Heart left ventricle (tissue), 16 donors: ENCODE measurements around the gene CMIP. TPM values are rescaled to one million over a fixed set of nuclear protein-coding genes. Genes with fewer than 3 reads are reported as not detected.

ENCODE experiments used
- ATAC-seq, 4 donors: fragments of 200-7000 bp; cut with Tn5 transposase; one replicate each; pipeline ENCODE4 v1.9.1; 2020 to 2022; ENCODE audit warnings: moderate library complexity in 4 of 4, mild to moderate bottlenecking in 3 of 4, moderate number of reproducible peaks in 1 of 4
- DNase-seq, 5 donors: peaks; one replicate each; pipeline ENCODE4 v3.0.0-alpha.2; 2020
- H3K27ac ChIP-seq, 12 donors: fragments of 200-600 bp; sonication (generic) in 4 of 12; one replicate each; pipeline versions ENCODE4 v1.5.0 to v1.8.0; 2016 to 2022; ENCODE audit warnings: mild to moderate bottlenecking in 2 of 12
- H3K27me3 ChIP-seq, 9 donors: fragments of 200-600 bp; sonication (generic) in 2 of 9; one replicate each; pipeline versions ENCODE4 v1.5.1 to v1.8.0; 2016 to 2022; ENCODE audit warnings: mild to moderate bottlenecking in 3 of 9
- H3K36me3 ChIP-seq, 9 donors: fragments of 200-600 bp; sonication (generic) in 2 of 9; one replicate each; pipeline versions ENCODE4 v1.5.0 to v1.8.0; 2018 to 2022; ENCODE audit warnings: mild to moderate bottlenecking in 2 of 9
- H3K4me1 ChIP-seq, 12 donors: fragments of 200-600 bp; sonication (generic) in 4 of 12; one replicate each; pipeline versions ENCODE4 v1.5.0 to v1.8.0; 2016 to 2022; ENCODE audit warnings: mild to moderate bottlenecking in 3 of 12
- H3K4me3 ChIP-seq, 12 donors: fragments of 200-600 bp; sonication (generic) in 4 of 12; one replicate each; pipeline versions ENCODE4 v1.5.0 to v1.8.0; 2017 to 2022; ENCODE audit warnings: mild to moderate bottlenecking in 9 of 12, moderate library complexity in 4 of 12
- H3K9me3 ChIP-seq, 12 donors: fragments of 200-600 bp; sonication (generic) in 4 of 12; one replicate each; pipeline versions ENCODE4 v1.5.0 to v1.8.0; 2016 to 2022; ENCODE audit warnings: mild to moderate bottlenecking in 1 of 12
- POLR2A ChIP-seq, 2 donors: fragments of 450-650 bp; IDR thresholded peaks; one replicate each; pipeline ENCODE4 v1.6.1; 2017; ENCODE audit warnings: antibody characterized with exemption in 2 of 2, mild to moderate bottlenecking in 2 of 2, moderate library complexity in 2 of 2
- WGBS, 4 donors: extraction: QIAGEN DNeasy Blood & Tissue Kit in 2 of 4; methylation state at CpG; one replicate each; pipeline versions ENCODE4 v1.1.5 to v1.1.7; 2013 to 2018; 5-methylcytosine and 5-hydroxymethylcytosine counted together
- intact Hi-C, 10 donors: fragments of 100-400 bp; cut with DNase I; formaldehyde crosslinking; loops; one replicate each; pipeline versions ENCODE4 v1.11.1 to v1.14.2; 2022
- polyA plus RNA-seq, 2 donors: library from polyadenylated mRNA; stranded (reverse); fragments of 200-250 nt; gene quantifications; one replicate each; pipeline ENCODE4 v1.2.3, GENCODE V29; 2013
- total RNA-seq, 9 donors: library from RNA; depleted of rRNA in 2 of 9; stranded (reverse); fragments of >200 nt in 2 of 9; fragmentation: NEBNext Ultra II Directional in 3 of 9; extraction: Animal tissue kit (Norgen Biotek cat#: 25700) in 3 of 9; gene quantifications; one replicate each; pipeline versions ENCODE4 v1.1.0 to v1.2.4, GENCODE V29; 2016 to 2023
- TF ChIP-seq, protein P1 (sequence below), 12 donors: fragments of 200-600 bp; sonication (generic) in 4 of 12; IDR thresholded peaks; one replicate each; pipeline versions ENCODE4 v1.5.0 to v1.8.0; 2018 to 2022; ENCODE audit warnings: antibody characterized with exemption in 12 of 12, mild to moderate bottlenecking in 5 of 12
- donor health status: ischemic (EF 13 %, LVEDD 7.1; RV severe dilation, severe dysfunction).
- donor health status: healthy with polysubstance abuse.
- donor health status: DM: no; HTN: yes; CAD: no.
- donor health status: DM: no; HTN: no; CAD: no.
- donor health status: ischemic (EF 25% LVEDD 6.9; RV normal size, moderate dysfunction).
- donor health status: ischemic (EF 25% LVEDD 5.7; RV mildly dilated, moderate dysfunction).
- donor health status: healthy.
- donor health status: DM: yes; HTN: yes; CAD: no.
- donor health status: ischemic (EF 35%, LVEDD 5.7; RV mildly dilated, moderate dysfunction).
- donor health status: nonischemic (EF 11% LVEDD 7.7; RV severe dilation, severe dysfunction).
- donor health status: DM: yes; HTN: yes; CAD: no.
- donor health status: PGD.
- donor health status: ischemic (EF 29% LVEDD 5.4; RV normal size, mild dysfunction).
- donor health status: nonischemic (EF 23%, LVEDD 6.1; RV moderate dilation, normal function).

CMIP gene
- total and polyA plus RNA-seq, 11 donors, result 4.1 to 48.8 (median 10.6) TPM

DNA sequence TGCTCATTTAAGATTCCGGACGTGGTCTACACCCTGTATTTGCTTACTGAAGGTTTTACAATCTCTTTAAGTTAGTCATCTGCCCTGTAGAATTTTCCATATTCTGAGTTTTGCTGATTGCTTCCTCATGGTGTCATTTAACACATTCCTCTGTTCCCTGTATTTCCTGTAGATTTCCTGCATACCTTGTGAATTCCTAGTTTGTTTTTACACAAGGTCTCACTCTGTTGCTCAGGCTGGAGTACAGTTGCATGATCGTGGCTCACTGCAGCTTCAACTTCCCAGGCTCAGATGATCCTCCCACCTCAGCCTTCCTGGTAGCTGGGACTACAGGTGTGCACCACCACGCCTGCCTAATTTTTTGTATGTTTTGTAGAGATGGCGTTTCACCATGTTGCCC, 66.8 kb downstream of the CMIP start:
- intact Hi-C loops, result loop anchor here in 1 of 10 donors (5.0 kb wide), 1 partner anchor 101 kb away; no protein-coding TSS in a partner anchor
- ATAC-seq, result no peak
- H3K9me3 ChIP-seq, result no peaks in the 10 kb centered on the region
- H3K4me3 ChIP-seq, result no peak overlapping the region
- H3K4me1 ChIP-seq, result peaks cover 0 to 46% (median 25%) of the 10 kb centered on the region in 12 donors
- WGBS, 4 donors, result 94 to 96% (median 96%) methylated on average over 5 of the region's 5 CpGs
- H3K27ac ChIP-seq, result no peak overlapping the region
- H3K27me3 ChIP-seq, result no peaks in the 10 kb centered on the region
- no peaks in the 10 kb centered on the region for H3K36me3 ChIP-seq
- TF ChIP-seq POLR2A (IDR thresholded peaks at IDR 0.05), result no peak
- TF ChIP-seq, protein P1, sequence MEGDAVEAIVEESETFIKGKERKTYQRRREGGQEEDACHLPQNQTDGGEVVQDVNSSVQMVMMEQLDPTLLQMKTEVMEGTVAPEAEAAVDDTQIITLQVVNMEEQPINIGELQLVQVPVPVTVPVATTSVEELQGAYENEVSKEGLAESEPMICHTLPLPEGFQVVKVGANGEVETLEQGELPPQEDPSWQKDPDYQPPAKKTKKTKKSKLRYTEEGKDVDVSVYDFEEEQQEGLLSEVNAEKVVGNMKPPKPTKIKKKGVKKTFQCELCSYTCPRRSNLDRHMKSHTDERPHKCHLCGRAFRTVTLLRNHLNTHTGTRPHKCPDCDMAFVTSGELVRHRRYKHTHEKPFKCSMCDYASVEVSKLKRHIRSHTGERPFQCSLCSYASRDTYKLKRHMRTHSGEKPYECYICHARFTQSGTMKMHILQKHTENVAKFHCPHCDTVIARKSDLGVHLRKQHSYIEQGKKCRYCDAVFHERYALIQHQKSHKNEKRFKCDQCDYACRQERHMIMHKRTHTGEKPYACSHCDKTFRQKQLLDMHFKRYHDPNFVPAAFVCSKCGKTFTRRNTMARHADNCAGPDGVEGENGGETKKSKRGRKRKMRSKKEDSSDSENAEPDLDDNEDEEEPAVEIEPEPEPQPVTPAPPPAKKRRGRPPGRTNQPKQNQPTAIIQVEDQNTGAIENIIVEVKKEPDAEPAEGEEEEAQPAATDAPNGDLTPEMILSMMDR (IDR thresholded peaks at IDR 0.05), result no peak
- DNase-seq, result no peak

DNA sequence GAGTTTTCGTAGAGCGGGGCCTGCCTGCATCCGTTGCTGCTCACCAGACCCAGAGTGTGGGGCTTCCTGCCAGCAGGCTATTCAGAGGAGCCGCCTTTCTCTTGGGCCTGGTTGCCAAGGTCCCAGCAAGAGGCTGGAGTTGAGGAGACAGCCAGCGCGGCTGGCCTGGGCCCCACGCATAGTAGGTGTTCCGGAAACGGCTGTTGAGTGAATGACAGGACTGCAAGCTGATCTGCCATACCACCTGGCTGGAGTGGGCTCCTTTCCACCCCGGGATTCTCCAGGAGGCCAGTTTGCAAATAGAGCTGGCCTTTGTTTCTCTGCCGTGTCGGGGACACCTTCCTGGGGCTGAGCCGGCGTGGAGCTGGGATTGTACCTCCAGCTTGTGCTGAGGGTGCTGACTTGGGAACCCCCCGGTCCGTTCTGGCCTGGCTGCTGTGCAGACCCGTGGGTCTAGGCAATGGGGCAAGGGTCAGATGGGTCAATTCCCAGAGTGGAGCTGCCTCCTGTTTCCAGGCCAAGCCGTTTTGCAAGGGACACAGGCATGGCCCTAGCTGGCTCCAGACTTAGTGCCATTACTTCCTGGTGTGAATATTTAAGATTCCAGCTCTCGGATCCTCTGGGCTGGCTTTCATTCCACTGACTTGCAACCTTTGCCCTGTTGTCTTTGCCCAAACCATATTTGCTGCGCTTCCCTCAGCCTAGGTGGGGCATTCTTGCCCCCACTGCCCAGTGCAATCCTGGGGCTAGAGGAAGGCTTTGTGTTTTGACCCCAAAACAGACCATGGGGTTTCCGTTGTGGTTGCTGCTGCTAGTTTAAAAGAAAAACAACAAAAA, 68.8 kb downstream of the CMIP start:
- intact Hi-C loops, result loop anchor here in 1 of 10 donors (5.0 kb wide), 1 partner anchor 99 kb away; no protein-coding TSS in a partner anchor
- H3K4me1 ChIP-seq, result peaks cover 0 to 58% (median 32%) of the 10 kb centered on the region in 12 donors
- ATAC-seq (peak; percentile 40 to 81 (median 76)), DNase-seq (peak; percentile 70 to 85 (median 75))
- no peaks in the 10 kb centered on the region for H3K36me3 ChIP-seq
- H3K27me3 ChIP-seq, result no peaks in the 10 kb centered on the region
- no peak overlapping the region for H3K4me3 ChIP-seq
- peak overlapping the region; percentile 4 to 70 (median 52) for H3K27ac ChIP-seq
- no peaks in the 10 kb centered on the region for H3K9me3 ChIP-seq
- no peak for TF ChIP-seq POLR2A (IDR thresholded peaks at IDR 0.05)
- TF ChIP-seq, protein P1 (IDR thresholded peaks at IDR 0.05), result no peak
- 47 to 58% (median 55%) methylated on average over 10 to 21 of the region's 21 CpGs for WGBS, 4 donors

DNA sequence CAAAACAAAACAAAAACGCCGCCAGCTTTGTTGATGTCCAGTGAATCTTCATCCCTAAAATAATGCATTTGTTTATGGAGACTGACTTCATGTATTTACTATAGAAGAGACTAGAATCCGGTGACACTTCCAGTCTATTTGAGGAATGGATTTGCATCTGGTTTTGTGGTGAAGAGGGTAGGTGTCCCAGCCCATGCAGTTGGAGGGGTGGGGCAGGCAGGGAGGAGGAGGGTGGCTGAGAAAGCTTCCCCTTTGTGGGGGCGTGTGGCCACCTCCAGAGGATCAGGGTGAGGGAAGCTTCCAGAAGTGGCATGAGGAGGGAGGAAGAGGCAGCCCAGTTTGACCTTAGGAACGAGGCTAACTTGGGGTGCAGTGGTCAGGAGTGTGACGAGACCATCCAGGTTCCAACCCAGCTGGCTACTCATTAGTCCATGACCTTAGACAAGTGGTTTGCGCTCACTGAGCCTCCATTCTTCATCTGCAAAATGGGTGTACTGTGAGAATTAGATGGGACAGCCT, 69.5 kb downstream of the CMIP start:
- DNase-seq, result no peak
- Histone ChIP-seq H3K27me3 (no peaks in the 10 kb centered on the region), H3K4me3 (no peak overlapping the region), H3K36me3 (no peaks in the 10 kb centered on the region), H3K9me3 (no peaks in the 10 kb centered on the region), H3K27ac (peak overlapping the region in 4 of 12 donors; percentile 42 to 63 (median 56)), H3K4me1 (peaks cover 0 to 62% (median 32%) of the 10 kb centered on the region in 12 donors)
- intact Hi-C loops, result loop anchor here in 1 of 10 donors (5.0 kb wide), 1 partner anchor 98 kb away; no protein-coding TSS in a partner anchor
- ATAC-seq, result peak in 2 of 4 donors; percentile 21 to 25
- 79 to 82% (median 81%) methylated on average over 7 of the region's 7 CpGs for WGBS, 4 donors
- TF ChIP-seq, protein P1 (IDR thresholded peaks at IDR 0.05), result no peak
- TF ChIP-seq POLR2A (IDR thresholded peaks at IDR 0.05), result no peak
